ENCODE data around the gene C6orf15. TPM values are rescaled to one million over a fixed set of nuclear protein-coding genes. Genes with fewer than 3 reads are reported as not detected.

The C6orf15 gene
- total RNA-seq: not detected in 2 replicates
- long read RNA-seq: 0 reads

GRCh38 chr6:31112478-31112877 is at the start of gene C6orf15:
Gene C6orf15, minus strand, starts transcription at chr6:31112575. Its CDS starts 20 bp downstream, at chr6:31112555.
- no peak within 1 kb of the TSS for H3K27ac Mint-ChIP-seq (ENCODE audit: unreplicated experiment)
- DNase-seq (ENCODE audit: extremely low spot score, unreplicated experiment): no peak

GRCh38 chr6:31161216-31162126 is 49.1 kb upstream of the C6orf15 start:
- Mint-ChIP-seq H3K9me3 (ENCODE audit: unreplicated experiment) (no peaks in the 10 kb centered on the region), H3K27me3 (ENCODE audit: unreplicated experiment) (no peaks in the 10 kb centered on the region), H3K36me3 (ENCODE audit: unreplicated experiment) (peaks cover 2% of the 10 kb centered on the region), H3K4me3 (ENCODE audit: unreplicated experiment) (no peak overlapping the region), H3K27ac (ENCODE audit: unreplicated experiment) (no peak overlapping the region), H3K4me1 (ENCODE audit: unreplicated experiment) (peaks cover 23% of the 10 kb centered on the region)
- no peak for DNase-seq (ENCODE audit: extremely low spot score, unreplicated experiment)
- TF ChIP-seq CTCF (IDR thresholded peaks at IDR 0.05): no peak

More at GRCh38 chr6:31112478-31112877, at the start of gene C6orf15:
- H3K27me3 Mint-ChIP-seq (ENCODE audit: unreplicated experiment): peaks cover 21% of the 10 kb centered on the region
- no peak for TF ChIP-seq CTCF (IDR thresholded peaks at IDR 0.05)
- H3K9me3 Mint-ChIP-seq (ENCODE audit: unreplicated experiment): no peaks in the 10 kb centered on the region
- no peaks in the 10 kb centered on the region for H3K36me3 Mint-ChIP-seq (ENCODE audit: unreplicated experiment)
- no peak within 1 kb of the TSS for H3K4me3 Mint-ChIP-seq (ENCODE audit: unreplicated experiment)
- peaks cover 34% of the 10 kb centered on the region for H3K4me1 Mint-ChIP-seq (ENCODE audit: unreplicated experiment)

GRCh38 chr6:31158863-31159855 is 46.8 kb upstream of the C6orf15 start:
- H3K27me3 Mint-ChIP-seq (ENCODE audit: unreplicated experiment): no peaks in the 10 kb centered on the region
- no peak for TF ChIP-seq CTCF (IDR thresholded peaks at IDR 0.05)
- H3K36me3 Mint-ChIP-seq (ENCODE audit: unreplicated experiment): peaks cover 9% of the 10 kb centered on the region
- peaks cover 23% of the 10 kb centered on the region for H3K4me1 Mint-ChIP-seq (ENCODE audit: unreplicated experiment)
- H3K4me3 Mint-ChIP-seq (ENCODE audit: unreplicated experiment): peak overlapping the region; percentile 89
- peak overlapping the region; percentile 86 for H3K27ac Mint-ChIP-seq (ENCODE audit: unreplicated experiment)
- no peak for DNase-seq (ENCODE audit: extremely low spot score, unreplicated experiment)
- H3K9me3 Mint-ChIP-seq (ENCODE audit: unreplicated experiment): no peaks in the 10 kb centered on the region

GRCh38 chr6:31158140-31158862 is 45.9 kb upstream of the C6orf15 start, which contains the start of gene TCF19:
Gene TCF19, plus strand, starts transcription at chr6:31158589. Its CDS starts 881 bp downstream, at chr6:31159470.
- Mint-ChIP-seq H3K4me3 (ENCODE audit: unreplicated experiment) (peak within 1 kb of the TSS; percentile 89), H3K9me3 (ENCODE audit: unreplicated experiment) (no peaks in the 10 kb centered on the region), H3K27ac (ENCODE audit: unreplicated experiment) (peak within 1 kb of the TSS; percentile 86), H3K27me3 (ENCODE audit: unreplicated experiment) (no peaks in the 10 kb centered on the region), H3K4me1 (ENCODE audit: unreplicated experiment) (peaks cover 23% of the 10 kb centered on the region), H3K36me3 (ENCODE audit: unreplicated experiment) (peaks cover 9% of the 10 kb centered on the region)
- TF ChIP-seq CTCF (IDR thresholded peaks at IDR 0.05): no peak
- DNase-seq (ENCODE audit: extremely low spot score, unreplicated experiment): peak; percentile 100
